Caco-2 (cell line): ENCODE measurements around the gene ART1. TPM values are rescaled to one million over a fixed set of nuclear protein-coding genes. Genes with fewer than 3 reads are reported as not detected.

Experiments used
- BruUV-seq: library from RNA; stranded (reverse); fragments of 400-500 nt; replicated peaks from 2 replicates; lab custom pipeline; 2021; lab: Mats Ljungman, UMichigan
- CTCF ChIA-PET: fragments of 300-600 bp; sonication (Branson Sonifier 250); formaldehyde crosslinking; loops from one replicate; lab custom pipeline; 2022; ENCODE audit warnings: antibody characterized with exemption; lab: Charles Lee
- POLR2A ChIA-PET: fragments of 300-600 bp; sonication (Branson Sonifier 250); formaldehyde crosslinking; loops from one replicate; lab custom pipeline; 2022; ENCODE audit warnings: antibody characterized with exemption; lab: Charles Lee
- DNase-seq, 2 experiments: peaks; one replicate each; pipeline versions ENCODE4 v3.0.0 to v3.0.0-alpha.2; 2020 to 2022
- H3K27me3 ChIP-seq: replicated peaks from 2 replicates; pipeline ENCODE4 v1.6.0; 2011; ENCODE audit warnings: low read length; ENCODE audit not compliant: control insufficient read depth, insufficient read depth
- H3K36me3 ChIP-seq: 2 replicates; pipeline ENCODE4 v1.5.1; 2011; ENCODE audit warnings: low read length; ENCODE audit not compliant: control insufficient read depth, insufficient read depth
- H3K4me1 ChIP-seq: fragments of 250-450 bp; sonication (Bioruptor Pico); 2 replicates; pipeline ENCODE4 v1.5.1; 2020; ENCODE audit warnings: mild to moderate bottlenecking
- H3K4me3 ChIP-seq: 2 replicates; pipeline ENCODE4 v1.5.1; 2011; ENCODE audit warnings: low read depth, mild to moderate bottlenecking, control low read depth, low read length
- H3K9me3 ChIP-seq: fragments of 250-450 bp; sonication (Bioruptor Pico); 2 replicates; pipeline ENCODE4 v1.5.1; 2020; ENCODE audit warnings: mild to moderate bottlenecking, moderate library complexity
- H3K27ac Mint-ChIP-seq: one replicate; pipeline ENCODE4 v1.8.0; 2022; ENCODE audit warnings: mixed read lengths; ENCODE audit not compliant: unreplicated experiment
- H3K27me3 Mint-ChIP-seq: one replicate; pipeline ENCODE4 v1.8.0; 2022; ENCODE audit warnings: mixed read lengths; ENCODE audit not compliant: insufficient read depth, unreplicated experiment
- H3K36me3 Mint-ChIP-seq: one replicate; pipeline ENCODE4 v1.8.0; 2022; ENCODE audit warnings: mild to moderate bottlenecking, mixed read lengths; ENCODE audit not compliant: insufficient read depth, unreplicated experiment
- H3K4me1 Mint-ChIP-seq: one replicate; pipeline ENCODE4 v1.8.0; 2022; ENCODE audit warnings: low read depth, mixed read lengths; ENCODE audit not compliant: unreplicated experiment
- H3K4me3 Mint-ChIP-seq: one replicate; pipeline ENCODE4 v1.8.0; 2022; ENCODE audit warnings: mild to moderate bottlenecking, moderate library complexity, mixed read lengths; ENCODE audit not compliant: unreplicated experiment
- H3K9me3 Mint-ChIP-seq: one replicate; pipeline ENCODE4 v1.8.0; 2022; ENCODE audit warnings: mixed read lengths; ENCODE audit not compliant: unreplicated experiment
- intact Hi-C: fragments of 100-400 bp; cut with micrococcal nuclease; formaldehyde crosslinking; loops from one replicate; pipeline ENCODE4 v1.10.0; 2022; ENCODE audit not compliant: unreplicated experiment
- total RNA-seq: library from RNA; stranded (reverse); gene quantifications from 2 replicates; pipeline ENCODE4 v1.2.3, GENCODE V29; 2022
- TF ChIP-seq, protein P1 (sequence below), 2 experiments: fragments of 200-600 bp in 1 of 2; IDR thresholded peaks; 1 replicate in 1 of 2; 2 replicates in 1 of 2; pipeline versions ENCODE4 v1.5.1 to v1.8.0; 2011 to 2022; ENCODE audit warnings: antibody characterized with exemption in 1 of 2, control low read depth in 1 of 2, inconsistent platforms in 1 of 2, low read depth in 1 of 2, low read length in 1 of 2, mild to moderate bottlenecking in 1 of 2, moderate library complexity in 1 of 2; ENCODE audit not compliant: insufficient read depth in 1 of 2, severe bottlenecking in 1 of 2, unreplicated experiment in 1 of 2

Gene ART1
- total RNA-seq, 1 experiment from 2014 or later = not detected

DNA sequence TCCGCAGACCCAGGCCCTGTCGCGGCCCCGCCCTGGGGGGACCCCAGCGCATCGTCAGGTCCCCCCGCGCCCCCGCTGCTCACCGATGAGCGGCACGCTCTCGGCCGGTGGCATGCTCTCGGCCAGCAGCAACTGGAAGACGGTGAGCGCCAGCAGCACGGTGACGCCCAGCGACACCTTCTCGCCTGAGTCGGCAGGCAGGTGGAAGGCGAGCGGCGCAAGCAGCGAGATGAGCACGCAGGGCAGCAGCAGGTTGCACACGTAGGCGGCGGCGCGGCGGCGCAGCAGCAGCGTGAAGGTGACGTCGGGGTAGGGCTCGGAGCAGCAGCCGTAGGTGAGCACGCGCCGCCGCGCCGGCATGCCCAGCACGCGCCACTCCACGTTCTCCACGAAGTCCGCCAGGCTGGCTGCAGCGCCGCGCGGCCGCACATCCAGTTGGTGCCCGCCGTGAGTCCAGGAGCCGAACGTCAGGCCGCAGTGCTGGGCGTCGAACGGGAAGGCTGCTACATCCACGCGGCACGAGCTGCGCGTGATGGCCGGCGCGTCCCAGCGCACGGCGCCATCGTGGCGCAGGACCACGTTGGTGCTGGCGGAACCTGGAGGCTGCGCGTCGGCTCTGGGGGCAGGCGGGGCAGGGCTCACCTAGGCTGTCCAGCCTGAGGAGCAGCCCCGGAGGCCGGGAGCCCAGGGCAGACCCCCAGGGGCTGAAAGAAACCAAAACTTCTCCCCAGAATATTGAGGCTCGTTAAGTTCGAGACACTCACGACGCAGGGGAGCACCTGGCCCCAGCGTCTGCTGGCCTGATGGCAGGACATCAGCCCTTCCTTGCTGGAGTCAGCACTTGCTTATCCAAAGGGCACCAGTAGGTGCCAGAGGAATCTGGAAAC is 22.5 kb downstream of the ART1 start:
- H3K4me3 Mint-ChIP-seq = no peak overlapping the region
- no peaks in the 10 kb centered on the region for H3K4me1 ChIP-seq
- peaks cover 55% of the 10 kb centered on the region for H3K36me3 Mint-ChIP-seq
- ChIA-PET CTCF (no interaction called here), POLR2A (no interaction called here)
- no TSS peak for BruUV-seq
- no peak overlapping the region for H3K27ac Mint-ChIP-seq
- TF ChIP-seq, protein P1, sequence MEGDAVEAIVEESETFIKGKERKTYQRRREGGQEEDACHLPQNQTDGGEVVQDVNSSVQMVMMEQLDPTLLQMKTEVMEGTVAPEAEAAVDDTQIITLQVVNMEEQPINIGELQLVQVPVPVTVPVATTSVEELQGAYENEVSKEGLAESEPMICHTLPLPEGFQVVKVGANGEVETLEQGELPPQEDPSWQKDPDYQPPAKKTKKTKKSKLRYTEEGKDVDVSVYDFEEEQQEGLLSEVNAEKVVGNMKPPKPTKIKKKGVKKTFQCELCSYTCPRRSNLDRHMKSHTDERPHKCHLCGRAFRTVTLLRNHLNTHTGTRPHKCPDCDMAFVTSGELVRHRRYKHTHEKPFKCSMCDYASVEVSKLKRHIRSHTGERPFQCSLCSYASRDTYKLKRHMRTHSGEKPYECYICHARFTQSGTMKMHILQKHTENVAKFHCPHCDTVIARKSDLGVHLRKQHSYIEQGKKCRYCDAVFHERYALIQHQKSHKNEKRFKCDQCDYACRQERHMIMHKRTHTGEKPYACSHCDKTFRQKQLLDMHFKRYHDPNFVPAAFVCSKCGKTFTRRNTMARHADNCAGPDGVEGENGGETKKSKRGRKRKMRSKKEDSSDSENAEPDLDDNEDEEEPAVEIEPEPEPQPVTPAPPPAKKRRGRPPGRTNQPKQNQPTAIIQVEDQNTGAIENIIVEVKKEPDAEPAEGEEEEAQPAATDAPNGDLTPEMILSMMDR (IDR thresholded peaks at IDR 0.05; ENCODE audit: insufficient read depth in 1 of 2, low read depth in 1 of 2, low read length in 1 of 2, severe bottlenecking in 1 of 2, unreplicated experiment in 1 of 2) = no peak
- no peaks in the 10 kb centered on the region for H3K27me3 ChIP-seq
- no peaks in the 10 kb centered on the region for H3K9me3 Mint-ChIP-seq
- no peaks in the 10 kb centered on the region for H3K27me3 Mint-ChIP-seq
- DNase-seq = no peak
- intact Hi-C loops = no loop called here
- 0 out of 2 replicates have a peak, but pooled peaks cover 3% of the 10 kb centered on the region for H3K36me3 ChIP-seq
- no peaks in the 10 kb centered on the region for H3K4me1 Mint-ChIP-seq
- no peak overlapping the region for H3K4me3 ChIP-seq
- H3K9me3 ChIP-seq = no peaks in the 10 kb centered on the region

DNA sequence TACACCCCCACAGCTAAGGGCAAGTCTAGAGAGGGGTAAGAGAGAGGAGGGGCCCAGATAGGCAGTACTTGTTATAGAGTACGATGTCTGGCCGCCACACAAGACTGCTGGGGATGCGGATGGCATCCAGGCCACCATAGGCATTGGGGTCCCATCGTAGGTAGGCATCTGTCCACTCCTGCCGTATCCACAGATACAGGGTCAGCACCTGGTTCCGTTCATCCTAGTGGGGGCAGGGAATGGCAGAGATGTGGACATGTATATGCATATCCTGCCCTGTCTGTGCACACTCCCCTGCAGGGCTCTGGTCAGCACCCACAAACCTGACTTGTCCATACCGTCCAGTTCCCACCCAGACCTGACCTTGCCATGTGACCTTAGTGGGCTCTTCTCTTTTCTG is 24.2 kb downstream of the ART1 start:
- POLR2A ChIA-PET = no interaction called here
- intact Hi-C loops = no loop called here
- Histone ChIP-seq H3K4me1 (no peaks in the 10 kb centered on the region), H3K4me3 (no peak overlapping the region), H3K36me3 (0 out of 2 replicates have a peak, but pooled peaks cover 3% of the 10 kb centered on the region), H3K27me3 (no peaks in the 10 kb centered on the region), H3K9me3 (no peaks in the 10 kb centered on the region)
- no TSS peak for BruUV-seq
- DNase-seq = no peak
- Mint-ChIP-seq H3K36me3 (peaks cover 57% of the 10 kb centered on the region), H3K4me3 (no peak overlapping the region), H3K27me3 (no peaks in the 10 kb centered on the region), H3K27ac (no peak overlapping the region), H3K4me1 (no peaks in the 10 kb centered on the region), H3K9me3 (no peaks in the 10 kb centered on the region)
- TF ChIP-seq, protein P1 (IDR thresholded peaks at IDR 0.05; ENCODE audit: insufficient read depth in 1 of 2, low read depth in 1 of 2, low read length in 1 of 2, severe bottlenecking in 1 of 2, unreplicated experiment in 1 of 2) = no peak
- CTCF ChIA-PET = no interaction called here

DNA sequence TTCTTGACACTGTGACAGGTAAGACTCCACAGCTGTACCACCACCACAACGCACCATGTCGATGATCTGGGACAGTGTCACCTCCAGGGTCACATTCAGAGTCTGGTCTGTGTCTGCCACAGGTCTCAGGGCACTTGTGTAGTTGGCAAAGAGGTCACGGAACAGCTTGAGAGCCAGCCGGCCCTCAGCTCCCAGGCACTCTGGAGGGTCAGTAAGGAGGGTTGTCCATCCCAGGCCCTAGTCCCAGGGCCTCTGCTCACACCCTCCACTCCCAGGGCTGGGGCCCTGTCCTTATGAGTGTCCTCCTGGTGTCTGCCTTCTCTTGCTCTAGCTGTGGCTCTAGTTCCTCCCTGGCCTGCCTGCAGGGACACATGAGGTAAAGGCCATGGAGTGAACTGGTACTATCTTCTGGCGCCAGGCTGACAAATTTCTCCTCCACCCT is 24.8 kb downstream of the ART1 start:
- H3K27me3 ChIP-seq = no peaks in the 10 kb centered on the region
- ChIA-PET CTCF (no interaction called here), POLR2A (no interaction called here)
- Mint-ChIP-seq H3K4me1 (no peaks in the 10 kb centered on the region), H3K27me3 (no peaks in the 10 kb centered on the region), H3K9me3 (no peaks in the 10 kb centered on the region), H3K27ac (no peak overlapping the region), H3K4me3 (no peak overlapping the region), H3K36me3 (peaks cover 58% of the 10 kb centered on the region)
- BruUV-seq = no TSS peak
- H3K4me3 ChIP-seq = no peak overlapping the region
- H3K4me1 ChIP-seq = no peaks in the 10 kb centered on the region
- no peaks in the 10 kb centered on the region for H3K9me3 ChIP-seq
- TF ChIP-seq, protein P1 (IDR thresholded peaks at IDR 0.05; ENCODE audit: insufficient read depth in 1 of 2, low read depth in 1 of 2, low read length in 1 of 2, severe bottlenecking in 1 of 2, unreplicated experiment in 1 of 2) = no peak
- intact Hi-C loops = no loop called here
- no peak for DNase-seq
- 0 out of 2 replicates have a peak, but pooled peaks cover 3% of the 10 kb centered on the region for H3K36me3 ChIP-seq
